Measurements from ENCODE around the gene KCNK16. TPM values are rescaled to one million over a fixed set of nuclear protein-coding genes. Genes with fewer than 3 reads are reported as not detected.

KCNK16 gene
- total RNA-seq, 3 donors from 2014 or later = not detected

DNA sequence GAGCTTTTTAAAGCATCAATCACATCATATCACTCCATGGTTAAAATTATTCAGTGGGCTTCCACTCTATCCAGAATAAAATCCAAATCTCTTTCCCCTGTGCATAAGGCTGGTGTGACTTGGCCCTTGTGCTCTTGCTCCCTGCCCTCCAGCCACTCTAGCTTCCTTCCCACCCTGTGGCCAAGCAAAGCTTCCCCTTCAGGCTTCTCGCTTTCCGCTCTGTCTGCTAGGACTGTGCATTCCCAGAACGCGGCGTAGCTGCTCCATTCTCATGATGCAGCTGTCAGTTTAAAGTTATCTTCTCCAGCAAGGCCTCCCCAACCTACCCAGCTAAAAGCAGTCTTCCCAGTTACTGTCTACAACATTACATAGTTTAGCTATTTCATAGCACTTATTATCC lies 19.4 kb upstream of the KCNK16 start:
- TF ChIP-seq, protein P1, sequence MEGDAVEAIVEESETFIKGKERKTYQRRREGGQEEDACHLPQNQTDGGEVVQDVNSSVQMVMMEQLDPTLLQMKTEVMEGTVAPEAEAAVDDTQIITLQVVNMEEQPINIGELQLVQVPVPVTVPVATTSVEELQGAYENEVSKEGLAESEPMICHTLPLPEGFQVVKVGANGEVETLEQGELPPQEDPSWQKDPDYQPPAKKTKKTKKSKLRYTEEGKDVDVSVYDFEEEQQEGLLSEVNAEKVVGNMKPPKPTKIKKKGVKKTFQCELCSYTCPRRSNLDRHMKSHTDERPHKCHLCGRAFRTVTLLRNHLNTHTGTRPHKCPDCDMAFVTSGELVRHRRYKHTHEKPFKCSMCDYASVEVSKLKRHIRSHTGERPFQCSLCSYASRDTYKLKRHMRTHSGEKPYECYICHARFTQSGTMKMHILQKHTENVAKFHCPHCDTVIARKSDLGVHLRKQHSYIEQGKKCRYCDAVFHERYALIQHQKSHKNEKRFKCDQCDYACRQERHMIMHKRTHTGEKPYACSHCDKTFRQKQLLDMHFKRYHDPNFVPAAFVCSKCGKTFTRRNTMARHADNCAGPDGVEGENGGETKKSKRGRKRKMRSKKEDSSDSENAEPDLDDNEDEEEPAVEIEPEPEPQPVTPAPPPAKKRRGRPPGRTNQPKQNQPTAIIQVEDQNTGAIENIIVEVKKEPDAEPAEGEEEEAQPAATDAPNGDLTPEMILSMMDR (IDR thresholded peaks at IDR 0.05) = no peak
- TF ChIP-seq POLR2A (IDR thresholded peaks at IDR 0.05) (no peak), POLR2AphosphoS5 (IDR thresholded peaks at IDR 0.05) (no peak)
- no peaks in the 10 kb centered on the region for H3K4me1 ChIP-seq
- no peak overlapping the region for H3K27ac ChIP-seq
- intact Hi-C loops (cut with DNase I; ENCODE audit: low total_unique reads) = no loop called here
- H3K9me3 ChIP-seq = no peaks in the 10 kb centered on the region
- H3K27me3 ChIP-seq = no peaks in the 10 kb centered on the region
- DNase-seq (ENCODE audit: low spot score in 2 of 2) = no peak
- no peak overlapping the region for H3K4me3 ChIP-seq
- no peaks in the 10 kb centered on the region for H3K36me3 ChIP-seq

- H3K4me1 ChIP-seq = no peaks in the 10 kb centered on the region
- intact Hi-C loops (cut with DNase I; ENCODE audit: low total_unique reads) = no loop called here
- DNase-seq (ENCODE audit: low spot score in 2 of 2) = no peak
- no peaks in the 10 kb centered on the region for H3K27me3 ChIP-seq
- TF ChIP-seq, protein P1 (IDR thresholded peaks at IDR 0.05) = no peak
- TF ChIP-seq POLR2AphosphoS5 (IDR thresholded peaks at IDR 0.05) (no peak), POLR2A (IDR thresholded peaks at IDR 0.05) (no peak)
- H3K27ac ChIP-seq = no peak overlapping the region
- no peaks in the 10 kb centered on the region for H3K9me3 ChIP-seq
- H3K36me3 ChIP-seq = no peaks in the 10 kb centered on the region
- H3K4me3 ChIP-seq = no peak overlapping the region
These were observed 18.9 kb upstream of the KCNK16 start for GRCh38 chr6:39341352-39341751.

DNA sequence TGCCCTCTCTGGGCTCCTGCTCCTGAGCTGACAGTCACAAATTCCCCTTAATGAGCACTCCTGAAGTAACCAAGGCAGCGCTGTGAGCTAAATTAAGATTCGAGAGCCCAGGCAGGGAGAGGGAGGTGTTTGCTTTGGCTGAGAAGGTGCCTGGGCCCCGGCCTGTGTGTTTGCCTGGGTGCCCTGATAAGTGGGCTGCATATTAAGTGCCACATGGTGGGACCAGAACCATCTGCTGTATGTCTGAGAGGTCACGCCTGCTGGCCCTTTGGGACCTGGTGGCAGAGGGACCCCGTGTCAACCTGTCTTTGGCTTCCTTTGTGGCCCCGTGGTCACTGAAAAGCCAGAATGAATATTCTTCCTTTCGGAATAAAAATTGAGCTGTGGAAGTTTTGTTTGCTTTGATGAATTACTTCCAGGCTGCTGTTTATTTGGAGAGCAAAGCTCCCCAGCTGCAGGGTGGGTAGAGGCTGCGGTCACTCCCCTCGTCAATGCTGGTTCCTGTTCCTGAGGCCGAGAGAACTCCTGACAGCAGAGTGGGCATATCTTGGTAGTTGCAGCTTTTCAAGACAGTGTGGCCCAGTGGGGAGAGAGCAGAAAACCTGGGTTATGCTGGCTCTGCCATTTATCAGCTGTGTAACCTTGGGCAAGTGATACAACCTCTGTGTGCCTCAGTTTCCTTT lies 17.5 kb upstream of the KCNK16 start:
- DNase-seq (ENCODE audit: low spot score in 2 of 2) = no peak
- intact Hi-C loops (cut with DNase I; ENCODE audit: low total_unique reads) = no loop called here
- no peak overlapping the region for H3K27ac ChIP-seq
- no peaks in the 10 kb centered on the region for H3K9me3 ChIP-seq
- no peak overlapping the region for H3K4me3 ChIP-seq
- no peaks in the 10 kb centered on the region for H3K4me1 ChIP-seq
- TF ChIP-seq POLR2A (IDR thresholded peaks at IDR 0.05) = no peak
- no peak for TF ChIP-seq POLR2AphosphoS5 (IDR thresholded peaks at IDR 0.05)
- TF ChIP-seq, protein P1 (IDR thresholded peaks at IDR 0.05) = no peak
- H3K36me3 ChIP-seq = no peaks in the 10 kb centered on the region
- H3K27me3 ChIP-seq = no peaks in the 10 kb centered on the region

GRCh38 chr6:39339096-39339867 lies 16.8 kb upstream of the KCNK16 start:
- TF ChIP-seq POLR2A (IDR thresholded peaks at IDR 0.05) (no peak), POLR2AphosphoS5 (IDR thresholded peaks at IDR 0.05) (no peak)
- TF ChIP-seq, protein P1 (IDR thresholded peaks at IDR 0.05) = no peak
- no peak overlapping the region for H3K4me3 ChIP-seq
- H3K9me3 ChIP-seq = no peaks in the 10 kb centered on the region
- H3K36me3 ChIP-seq = no peaks in the 10 kb centered on the region
- DNase-seq (ENCODE audit: low spot score in 2 of 2) = no peak
- H3K4me1 ChIP-seq = no peaks in the 10 kb centered on the region
- no peak overlapping the region for H3K27ac ChIP-seq
- no peaks in the 10 kb centered on the region for H3K27me3 ChIP-seq
- intact Hi-C loops (cut with DNase I; ENCODE audit: low total_unique reads) = no loop called here

GRCh38 chr6:39338397-39338796 lies 15.9 kb upstream of the KCNK16 start:
- no peak for TF ChIP-seq POLR2AphosphoS5 (IDR thresholded peaks at IDR 0.05)
- no peak for TF ChIP-seq POLR2A (IDR thresholded peaks at IDR 0.05)
- TF ChIP-seq, protein P1 (IDR thresholded peaks at IDR 0.05) = no peak
- Histone ChIP-seq H3K36me3 (no peaks in the 10 kb centered on the region), H3K4me1 (no peaks in the 10 kb centered on the region), H3K27me3 (no peaks in the 10 kb centered on the region), H3K4me3 (no peak overlapping the region), H3K9me3 (no peaks in the 10 kb centered on the region), H3K27ac (no peak overlapping the region)
- DNase-seq (ENCODE audit: low spot score in 2 of 2) = no peak
- intact Hi-C loops (cut with DNase I; ENCODE audit: low total_unique reads) = no loop called here

Measured in breast epithelium (tissue), 4 donors.